K562 (cell line): ENCODE measurements around the gene TAF9B. TPM values are rescaled to one million over a fixed set of nuclear protein-coding genes. Genes with fewer than 3 reads are reported as not detected.

Experiments used
- ATF1 ChIP-seq, 2 experiments: fragments of 450-650 bp in 1 of 2; IDR thresholded peaks; 2 replicates each; pipeline ENCODE4 v1.6.1; 2016; ENCODE audit warnings: missing compliant biosample characterization in 1 of 2, missing genetic modification characterization in 1 of 2
- CXXC5 ChIP-seq: fragments of 250-450 bp; sonication (Bioruptor Pico); IDR thresholded peaks from 2 replicates; pipeline ENCODE4 v1.8.0; 2022; ENCODE audit warnings: inconsistent platforms, mild to moderate bottlenecking, moderate library complexity
- EGR1 ChIP-seq: fragments of 450-650 bp; conservative IDR thresholded peaks from 2 replicates; pipeline ENCODE4 v1.6.1; 2017; ENCODE audit warnings: mild to moderate bottlenecking
- ELF1 ChIP-seq: fragments of 200-800 bp; sonication (Bioruptor generic); IDR thresholded peaks from 2 replicates; pipeline ENCODE4 v1.6.1; 2016; ENCODE audit warnings: missing genetic modification characterization, missing compliant biosample characterization
- MYNN ChIP-seq, 2 experiments: sonication (generic); formaldehyde crosslinking in 1 of 2; IDR thresholded peaks; 2 replicates each; pipeline versions ENCODE4 v1.5.0 to v1.6.1; 2016 to 2020; ENCODE audit warnings: antibody characterized with exemption in 1 of 2, missing genetic modification reagents in 1 of 2
- NR2C2 ChIP-seq, 2 experiments: fragments of 200-800 bp in 1 of 2; sonication (Bioruptor generic) in 1 of 2; sonication (generic) in 1 of 2; formaldehyde crosslinking in 1 of 2; IDR thresholded peaks; 2 replicates each; pipeline versions ENCODE4 v1.6.1 to v1.8.0; 2016 to 2022; ENCODE audit warnings: mild to moderate bottlenecking in 1 of 2, missing compliant biosample characterization in 1 of 2, missing genetic modification characterization in 1 of 2, missing genetic modification reagents in 1 of 2
- PCBP2 ChIP-seq: fragments of 200-400 bp; formaldehyde crosslinking; IDR thresholded peaks from 2 replicates; pipeline ENCODE4 v1.6.1; 2018; ENCODE audit warnings: low read length, low read depth, mild to moderate bottlenecking, moderate library complexity; ENCODE audit not compliant: poor library complexity, severe bottlenecking
- POLR2G ChIP-seq: fragments of 200-400 bp; formaldehyde crosslinking; IDR thresholded peaks from 2 replicates; pipeline ENCODE4 v1.6.1; 2017; ENCODE audit warnings: low read depth, mild to moderate bottlenecking, antibody characterized with exemption, low read length, moderate library complexity
- SETDB1 ChIP-seq: IDR thresholded peaks from one replicate; pipeline ENCODE4 v1.6.1; 2012; ENCODE audit warnings: low read length, control low read depth, inconsistent platforms
- TAF9B ChIP-seq: fragments of 450-650 bp; IDR thresholded peaks from 2 replicates; pipeline ENCODE4 v1.6.1; 2018; ENCODE audit warnings: mild to moderate bottlenecking; ENCODE audit not compliant: partially characterized antibody
- ZNF282 ChIP-seq: sonication (generic); formaldehyde crosslinking; IDR thresholded peaks from 2 replicates; pipeline ENCODE4 v1.8.1; 2023; ENCODE audit warnings: missing genetic modification reagents
- polyA plus RNA-seq, 8 experiments: library from polyadenylated mRNA; depleted of rRNA in 4 of 8; stranded (reverse) in 5 of 8; unstranded in 3 of 8; fragments of >200 nt; fragmentation: Nextera tagmentation in 2 of 8; fragmentation: Illumina TruSeq in 1 of 8; extraction: Ambion mirVana in 2 of 8; extraction: Trizol in 1 of 8; gene quantifications; 2 replicates each; pipeline versions ENCODE4 v1.2.1 to v1.2.3, GENCODE V29; 2011 to 2014; ENCODE audit warnings: inconsistent platforms in 1 of 8, missing spikeins in 1 of 8
- total RNA-seq, 7 experiments: library from RNA; depleted of rRNA in 6 of 7; stranded (reverse); fragments of >200 nt in 6 of 7; fragmentation: Illumina TruSeq in 2 of 7; extraction: Trizol in 2 of 7; gene quantifications; 2 replicates each; pipeline versions ENCODE4 v1.2.1 to v1.2.3, GENCODE V29; 2011 to 2021; ENCODE audit warnings: low replicate concordance in 1 of 7
- TF ChIP-seq, protein P1 (sequence below): fragments of 250-450 bp; sonication (Bioruptor Pico); IDR thresholded peaks from 2 replicates; pipeline ENCODE4 v1.5.1; 2021; ENCODE audit warnings: mild to moderate bottlenecking
- TF ChIP-seq, protein P2 (sequence below): sonication (generic); formaldehyde crosslinking; IDR thresholded peaks from 2 replicates; pipeline ENCODE4 v1.8.1; 2023; ENCODE audit warnings: mild to moderate bottlenecking, missing genetic modification reagents, moderate library complexity
- TF ChIP-seq, protein P3 (sequence below): fragments of 250-450 bp; sonication (Bioruptor Pico); IDR thresholded peaks from 2 replicates; pipeline ENCODE4 v1.4.0; 2020
- TF ChIP-seq, protein P4 (sequence below): fragments of 450-650 bp; formaldehyde crosslinking; IDR thresholded peaks from 2 replicates; pipeline ENCODE4 v1.4.0; 2020; ENCODE audit warnings: mild to moderate bottlenecking, moderate library complexity
- TF ChIP-seq, protein P5 (sequence below), 2 experiments: fragments of 250-450 bp in 1 of 2; fragments of 450-650 bp in 1 of 2; sonication (Bioruptor Pico) in 1 of 2; IDR thresholded peaks; 2 replicates each; pipeline versions ENCODE4 v1.6.1 to v1.8.0; 2016 to 2021; ENCODE audit warnings: mild to moderate bottlenecking in 2 of 2, moderate library complexity in 2 of 2, missing compliant biosample characterization in 1 of 2, missing genetic modification characterization in 1 of 2
- TF ChIP-seq, protein P6 (sequence below): sonication (generic); formaldehyde crosslinking; IDR thresholded peaks from 2 replicates; pipeline ENCODE4 v1.8.0; 2022; ENCODE audit warnings: mild to moderate bottlenecking, missing genetic modification reagents

Gene TAF9B
- total and polyA plus RNA-seq, 9 of the 15 experiments (the other 6 are each of a cell fraction or from before 2014, with no cell fraction given): 10.9 to 42.1 (median 20.8) TPM

DNA sequence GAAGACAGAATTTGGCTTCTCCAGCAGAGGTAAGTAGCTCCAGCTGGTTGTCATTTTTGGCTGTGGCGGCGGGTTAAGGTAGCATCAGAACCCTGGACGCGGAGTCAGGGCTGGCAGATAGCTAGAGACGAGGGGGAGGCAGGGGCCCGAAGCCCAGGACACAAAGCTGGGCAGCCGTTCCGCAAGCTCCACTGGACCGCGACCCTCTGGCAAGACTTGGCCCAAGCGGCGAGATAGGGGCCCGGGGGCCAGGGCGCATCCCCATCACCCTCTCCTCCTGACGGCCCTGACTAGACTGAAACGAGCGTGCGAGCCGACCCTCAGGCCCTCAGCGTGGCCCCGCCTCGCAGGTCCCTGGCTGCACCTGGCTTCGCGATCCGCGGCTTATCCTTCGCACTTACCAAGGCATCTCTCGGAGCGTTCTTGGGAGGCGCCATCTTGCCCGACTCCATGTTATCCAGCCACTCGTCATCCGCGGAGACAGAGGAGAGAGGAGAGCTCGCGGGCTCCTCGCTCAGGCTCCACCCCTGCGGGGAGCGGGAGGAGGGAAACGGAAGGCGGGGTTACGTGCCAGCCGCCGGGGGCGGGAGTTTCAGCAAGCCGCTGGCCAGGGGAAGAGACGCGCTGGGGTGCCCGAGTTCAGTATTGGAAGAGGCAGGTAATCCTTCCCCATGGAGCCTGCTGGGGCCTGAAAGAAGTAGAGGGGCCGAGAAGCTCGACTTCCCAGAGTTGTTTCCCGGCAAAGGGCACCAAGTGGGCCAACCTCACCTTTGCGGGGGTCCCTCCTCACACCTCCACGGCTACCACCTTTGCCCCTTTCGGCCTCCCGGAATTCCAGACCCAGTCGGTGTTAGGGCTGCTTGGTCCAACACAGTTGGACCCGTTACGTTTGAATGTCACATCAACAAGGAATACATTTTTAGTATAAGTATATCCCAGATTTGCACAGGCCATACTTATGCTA is at the start of gene TAF9B (continued):
- no peak for TF ChIP-seq ATF1 (CRISPR knock-in tag; IDR thresholded peaks at IDR 0.05)
- TF ChIP-seq ATF1 (tag; IDR thresholded peaks at IDR 0.05): peak; percentile 71
- no peak for TF ChIP-seq ZNF282 (CRISPR knock-in tag)
- peak; percentile 57 for TF ChIP-seq TAF9B
- TF ChIP-seq, protein P1, sequence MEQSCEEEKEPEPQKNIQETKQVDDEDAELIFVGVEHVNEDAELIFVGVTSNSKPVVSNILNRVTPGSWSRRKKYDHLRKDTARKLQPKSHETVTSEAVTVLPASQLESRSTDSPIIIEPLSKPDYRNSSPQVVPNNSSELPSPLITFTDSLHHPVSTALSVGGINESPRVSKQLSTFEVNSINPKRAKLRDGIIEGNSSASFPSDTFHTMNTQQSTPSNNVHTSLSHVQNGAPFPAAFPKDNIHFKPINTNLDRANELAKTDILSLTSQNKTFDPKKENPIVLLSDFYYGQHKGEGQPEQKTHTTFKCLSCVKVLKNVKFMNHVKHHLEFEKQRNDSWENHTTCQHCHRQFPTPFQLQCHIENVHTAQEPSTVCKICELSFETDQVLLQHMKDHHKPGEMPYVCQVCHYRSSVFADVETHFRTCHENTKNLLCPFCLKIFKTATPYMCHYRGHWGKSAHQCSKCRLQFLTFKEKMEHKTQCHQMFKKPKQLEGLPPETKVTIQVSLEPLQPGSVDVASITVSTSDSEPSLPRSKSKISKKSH (CRISPR knock-in tag): 0 out of 2 replicates have a peak, but pooled peaks have one; percentile 7
- TF ChIP-seq, protein P2, sequence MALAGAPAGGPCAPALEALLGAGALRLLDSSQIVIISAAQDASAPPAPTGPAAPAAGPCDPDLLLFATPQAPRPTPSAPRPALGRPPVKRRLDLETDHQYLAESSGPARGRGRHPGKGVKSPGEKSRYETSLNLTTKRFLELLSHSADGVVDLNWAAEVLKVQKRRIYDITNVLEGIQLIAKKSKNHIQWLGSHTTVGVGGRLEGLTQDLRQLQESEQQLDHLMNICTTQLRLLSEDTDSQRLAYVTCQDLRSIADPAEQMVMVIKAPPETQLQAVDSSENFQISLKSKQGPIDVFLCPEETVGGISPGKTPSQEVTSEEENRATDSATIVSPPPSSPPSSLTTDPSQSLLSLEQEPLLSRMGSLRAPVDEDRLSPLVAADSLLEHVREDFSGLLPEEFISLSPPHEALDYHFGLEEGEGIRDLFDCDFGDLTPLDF (CRISPR knock-in tag): peak; percentile 70
- 0 out of 2 replicates have a peak, but pooled peaks have one; percentile 24 for TF ChIP-seq CXXC5 (CRISPR knock-in tag)
- TF ChIP-seq, protein P3, sequence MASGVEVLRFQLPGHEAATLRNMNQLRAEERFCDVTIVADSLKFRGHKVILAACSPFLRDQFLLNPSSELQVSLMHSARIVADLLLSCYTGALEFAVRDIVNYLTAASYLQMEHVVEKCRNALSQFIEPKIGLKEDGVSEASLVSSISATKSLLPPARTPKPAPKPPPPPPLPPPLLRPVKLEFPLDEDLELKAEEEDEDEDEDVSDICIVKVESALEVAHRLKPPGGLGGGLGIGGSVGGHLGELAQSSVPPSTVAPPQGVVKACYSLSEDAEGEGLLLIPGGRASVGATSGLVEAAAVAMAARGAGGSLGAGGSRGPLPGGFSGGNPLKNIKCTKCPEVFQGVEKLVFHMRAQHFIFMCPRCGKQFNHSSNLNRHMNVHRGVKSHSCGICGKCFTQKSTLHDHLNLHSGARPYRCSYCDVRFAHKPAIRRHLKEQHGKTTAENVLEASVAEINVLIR (CRISPR knock-in tag): no peak
- TF ChIP-seq, protein P4, sequence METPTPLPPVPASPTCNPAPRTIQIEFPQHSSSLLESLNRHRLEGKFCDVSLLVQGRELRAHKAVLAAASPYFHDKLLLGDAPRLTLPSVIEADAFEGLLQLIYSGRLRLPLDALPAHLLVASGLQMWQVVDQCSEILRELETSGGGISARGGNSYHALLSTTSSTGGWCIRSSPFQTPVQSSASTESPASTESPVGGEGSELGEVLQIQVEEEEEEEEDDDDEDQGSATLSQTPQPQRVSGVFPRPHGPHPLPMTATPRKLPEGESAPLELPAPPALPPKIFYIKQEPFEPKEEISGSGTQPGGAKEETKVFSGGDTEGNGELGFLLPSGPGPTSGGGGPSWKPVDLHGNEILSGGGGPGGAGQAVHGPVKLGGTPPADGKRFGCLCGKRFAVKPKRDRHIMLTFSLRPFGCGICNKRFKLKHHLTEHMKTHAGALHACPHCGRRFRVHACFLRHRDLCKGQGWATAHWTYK (CRISPR knock-in tag): peak; percentile 64; the same call in 1 of the 2 replicates
- no peak for TF ChIP-seq ELF1 (tag)
- TF ChIP-seq SETDB1: no peak
- TF ChIP-seq MYNN (IDR thresholded peaks at IDR 0.05): peak; percentile 28; the same call in 1 of the 2 replicates
- no peak for TF ChIP-seq MYNN (CRISPR knock-in tag; IDR thresholded peaks at IDR 0.05)
- TF ChIP-seq, protein P5, sequence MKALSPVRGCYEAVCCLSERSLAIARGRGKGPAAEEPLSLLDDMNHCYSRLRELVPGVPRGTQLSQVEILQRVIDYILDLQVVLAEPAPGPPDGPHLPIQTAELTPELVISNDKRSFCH (CRISPR knock-in tag; IDR thresholded peaks at IDR 0.05): no peak
- TF ChIP-seq, protein P5 (tag; IDR thresholded peaks at IDR 0.05): no peak
- no peak for TF ChIP-seq PCBP2
- TF ChIP-seq NR2C2 (CRISPR knock-in tag; IDR thresholded peaks at IDR 0.05): no peak
- TF ChIP-seq NR2C2 (tag; IDR thresholded peaks at IDR 0.05): no peak
- peak; percentile 48 for TF ChIP-seq EGR1
- TF ChIP-seq POLR2G: peak; percentile 90
- TF ChIP-seq, protein P6, sequence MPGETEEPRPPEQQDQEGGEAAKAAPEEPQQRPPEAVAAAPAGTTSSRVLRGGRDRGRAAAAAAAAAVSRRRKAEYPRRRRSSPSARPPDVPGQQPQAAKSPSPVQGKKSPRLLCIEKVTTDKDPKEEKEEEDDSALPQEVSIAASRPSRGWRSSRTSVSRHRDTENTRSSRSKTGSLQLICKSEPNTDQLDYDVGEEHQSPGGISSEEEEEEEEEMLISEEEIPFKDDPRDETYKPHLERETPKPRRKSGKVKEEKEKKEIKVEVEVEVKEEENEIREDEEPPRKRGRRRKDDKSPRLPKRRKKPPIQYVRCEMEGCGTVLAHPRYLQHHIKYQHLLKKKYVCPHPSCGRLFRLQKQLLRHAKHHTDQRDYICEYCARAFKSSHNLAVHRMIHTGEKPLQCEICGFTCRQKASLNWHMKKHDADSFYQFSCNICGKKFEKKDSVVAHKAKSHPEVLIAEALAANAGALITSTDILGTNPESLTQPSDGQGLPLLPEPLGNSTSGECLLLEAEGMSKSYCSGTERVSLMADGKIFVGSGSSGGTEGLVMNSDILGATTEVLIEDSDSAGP (CRISPR knock-in tag): no peak
